HG03175 (cell line): ENCODE results near the gene ADAM22.
A peak's percentile ranks its signal among the peaks of the same experiment; 100 is the strongest.
"Not testable (repeated sequence)": the region's sequence is repeated elsewhere in the genome, so short reads cannot be mapped to it uniquely, and the experiment has no call there.

Experiments used
- ATAC-seq: cut with Tn5 transposase; IDR thresholded peaks from one replicate; pipeline ENCODE4 v1.9.1; 2021; ENCODE audit warnings: mild to moderate bottlenecking, moderate library complexity; ENCODE audit not compliant: unreplicated experiment

The ADAM22 gene

DNA sequence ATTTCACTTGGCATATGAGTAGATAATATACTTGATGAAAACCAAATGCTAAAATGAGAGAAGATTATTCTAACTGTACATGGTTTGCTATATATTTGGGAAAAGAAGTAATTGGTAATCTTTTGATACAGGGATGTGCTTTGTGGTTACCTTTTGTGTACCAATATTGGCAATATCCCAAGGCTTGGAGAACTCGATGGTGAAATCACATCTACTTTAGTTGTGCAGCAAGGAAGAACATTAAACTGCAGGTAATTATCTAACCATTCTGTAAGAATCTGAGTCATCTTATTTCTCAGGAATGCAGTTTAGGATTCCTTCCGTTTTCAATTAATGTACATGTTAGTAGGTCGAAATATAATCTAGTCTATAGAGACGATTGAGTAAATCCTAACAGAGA lies 221.7 kb downstream of the ADAM22 start:
- ATAC-seq, result no peak

DNA sequence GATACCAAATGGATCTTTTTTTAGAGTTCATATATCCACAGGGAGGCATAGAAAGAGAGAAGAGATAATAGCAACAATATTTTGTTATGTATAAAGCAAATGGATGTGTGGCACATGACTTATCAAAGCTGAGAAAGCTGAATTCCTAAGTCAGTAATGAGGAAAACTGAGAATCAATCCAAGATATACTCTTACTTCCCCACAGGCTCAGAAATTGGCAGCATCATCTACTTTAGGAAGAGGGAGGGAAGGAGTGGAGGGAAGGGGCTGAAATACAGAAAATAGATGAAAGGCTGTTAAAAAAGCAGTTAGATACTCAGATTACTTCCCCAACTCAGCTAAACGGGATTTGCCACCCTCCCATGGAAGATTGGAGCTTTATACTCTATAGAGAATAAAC lies 222.3 kb downstream of the ADAM22 start:
- ATAC-seq, result no peak

DNA sequence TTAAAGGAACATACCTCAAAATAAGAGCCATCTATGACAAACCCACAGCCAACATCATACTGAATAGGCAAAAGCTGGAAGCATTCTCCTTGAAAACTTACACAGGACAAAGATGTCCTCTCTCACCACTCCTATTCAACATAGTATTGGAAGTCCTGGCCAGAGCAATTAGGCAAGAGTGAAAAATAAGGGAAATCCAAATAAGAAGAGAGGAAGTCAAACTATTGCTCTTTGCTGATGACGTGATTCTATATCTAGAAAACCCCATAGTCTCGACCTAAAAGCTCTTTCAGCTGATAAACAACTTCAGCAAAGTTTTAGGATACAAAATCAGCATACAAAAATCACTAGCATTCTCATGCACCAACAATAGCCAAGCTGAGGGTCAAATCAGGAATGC lies 225.7 kb downstream of the ADAM22 start:
- not testable (repeated sequence) for ATAC-seq

DNA sequence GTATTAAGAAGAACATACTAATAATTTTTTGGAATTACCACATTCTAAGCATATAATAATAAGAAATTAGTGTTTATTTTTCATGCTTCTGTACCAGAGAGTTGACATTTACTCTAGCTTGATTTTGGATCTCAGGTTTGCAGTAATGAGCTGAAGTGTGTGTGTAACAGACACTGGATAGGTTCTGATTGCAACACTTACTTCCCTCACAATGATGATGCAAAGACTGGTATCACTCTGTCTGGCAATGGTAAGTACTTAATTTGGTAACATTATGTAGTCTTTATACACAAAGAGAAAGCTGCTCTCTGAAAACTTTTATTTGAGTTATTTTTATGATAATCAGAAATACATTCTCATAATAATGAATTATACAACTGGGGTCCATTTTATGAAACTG lies 231.6 kb downstream of the ADAM22 start:
- no peak for ATAC-seq

DNA sequence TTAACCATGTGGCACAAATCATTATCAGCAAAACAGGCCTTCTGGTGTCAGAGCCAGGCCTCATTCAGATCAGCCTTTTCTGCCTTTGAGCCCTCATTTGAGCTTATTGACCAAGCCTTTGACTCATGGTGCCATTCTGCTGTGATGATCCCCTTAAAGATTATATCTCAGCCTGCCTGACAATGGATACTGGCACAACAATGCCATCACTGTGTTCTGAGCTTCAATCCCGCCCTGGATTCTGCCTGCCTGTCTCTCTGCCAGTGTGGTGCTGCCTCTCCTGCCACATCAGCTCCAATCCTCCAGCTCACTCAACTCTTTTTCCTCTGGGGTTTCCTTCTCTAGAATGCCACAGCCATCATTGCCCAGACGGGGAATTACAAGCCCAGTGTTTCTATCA lies 233.2 kb downstream of the ADAM22 start:
- ATAC-seq, result no peak

DNA sequence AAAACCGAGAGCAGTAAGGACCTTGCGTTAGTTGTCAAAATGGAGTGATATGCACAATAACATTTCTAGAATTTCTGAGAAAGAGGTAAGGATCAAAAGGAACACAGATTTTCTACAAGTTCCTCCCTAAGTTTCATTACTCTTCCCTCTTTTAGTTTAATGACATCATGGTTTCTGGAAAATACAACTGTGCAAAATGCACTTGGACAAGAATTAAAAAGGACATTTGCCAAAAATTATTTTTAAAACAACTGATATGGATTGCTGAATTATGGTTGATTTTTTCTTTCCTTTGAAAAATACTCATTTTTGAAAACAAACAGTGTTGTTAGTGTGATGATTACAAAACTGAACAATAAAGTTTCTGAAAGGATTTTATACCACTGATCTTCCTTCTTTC lies 233.7 kb downstream of the ADAM22 start:
- no peak for ATAC-seq

DNA sequence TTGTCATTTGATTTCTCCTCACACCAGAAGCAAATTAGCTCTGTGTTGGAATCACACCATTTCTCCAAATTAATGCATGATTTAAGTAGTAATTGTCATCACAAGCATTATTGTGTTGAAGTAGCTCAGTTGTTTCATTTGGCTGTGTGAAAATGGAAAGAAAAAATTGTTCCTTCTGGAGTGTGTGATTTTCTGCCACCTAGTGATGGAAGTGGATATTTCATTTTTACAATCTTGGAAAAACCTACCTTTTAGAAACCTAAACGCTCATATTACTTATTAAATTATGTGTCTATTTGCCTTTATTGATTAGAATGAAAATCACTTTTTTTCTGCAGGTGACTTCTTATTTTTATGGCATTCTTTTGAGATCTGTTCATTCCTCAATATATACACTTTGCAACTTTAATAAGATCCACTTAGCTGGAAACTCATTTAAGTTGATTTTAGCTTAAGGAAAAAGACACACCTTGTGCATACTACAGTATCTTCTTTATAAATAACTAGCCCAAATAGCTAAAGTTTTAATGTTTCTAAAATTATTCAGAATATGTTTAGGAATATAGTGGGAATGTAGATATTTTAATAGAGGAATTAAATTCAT lies 235.8 kb downstream of the ADAM22 start:
- ATAC-seq, result no peak

DNA sequence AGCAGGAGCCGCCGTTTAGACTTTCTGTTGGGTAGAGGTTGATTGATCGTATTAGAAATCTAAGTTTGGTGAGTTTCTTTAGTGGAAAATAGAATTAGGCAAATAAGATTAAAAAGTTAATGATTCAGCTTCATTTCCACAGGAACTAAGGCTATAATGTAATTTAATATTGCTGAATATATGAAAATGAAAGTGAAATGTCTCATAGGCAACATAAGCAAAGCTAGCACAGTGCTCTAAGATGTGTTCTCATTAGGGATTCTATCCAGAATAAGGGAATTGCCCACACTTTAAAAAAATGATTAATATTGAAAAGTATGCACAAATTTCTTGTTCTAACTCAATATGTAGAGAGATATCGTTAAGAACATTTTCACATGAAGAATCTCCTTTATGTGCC lies 238.8 kb downstream of the ADAM22 start:
- no peak for ATAC-seq

DNA sequence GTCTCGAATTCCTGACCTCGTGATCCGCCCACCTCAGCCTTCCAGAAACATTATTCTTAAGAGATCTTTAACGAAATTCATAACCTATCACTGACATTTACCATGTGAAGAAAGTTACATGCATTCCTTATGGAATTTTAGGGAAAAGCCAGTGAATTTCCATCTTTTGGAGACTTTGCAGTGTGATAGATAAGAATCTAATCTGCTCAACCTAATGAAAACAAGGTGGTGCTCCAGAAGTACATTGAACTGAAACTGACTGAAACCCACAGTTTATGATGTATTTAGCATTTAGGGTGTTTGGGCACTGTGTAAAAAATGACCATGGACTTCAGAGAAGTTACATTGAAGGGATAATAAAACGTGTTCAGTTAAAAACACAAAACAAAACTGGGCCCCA lies 242.1 kb downstream of the ADAM22 start:
- no peak for ATAC-seq

DNA sequence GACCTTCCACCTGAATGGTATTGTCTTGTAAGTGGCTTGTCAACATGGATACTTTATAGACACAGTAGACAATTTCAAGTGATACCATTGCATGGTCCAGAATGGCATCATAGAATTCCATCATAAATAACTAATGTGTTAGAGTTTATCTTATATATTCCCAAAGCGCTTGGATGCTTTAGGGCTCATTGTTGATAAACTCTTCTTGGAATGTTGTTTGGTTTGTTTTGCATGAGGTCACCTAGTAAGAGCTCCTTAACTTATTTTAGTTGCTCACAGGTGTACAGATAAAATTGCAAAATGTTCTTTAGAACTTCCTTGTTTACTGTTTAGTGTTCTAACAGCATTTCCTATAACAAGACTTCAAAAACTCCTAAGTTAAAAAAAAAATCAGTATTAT lies 249.0 kb downstream of the ADAM22 start:
- no peak for ATAC-seq

DNA sequence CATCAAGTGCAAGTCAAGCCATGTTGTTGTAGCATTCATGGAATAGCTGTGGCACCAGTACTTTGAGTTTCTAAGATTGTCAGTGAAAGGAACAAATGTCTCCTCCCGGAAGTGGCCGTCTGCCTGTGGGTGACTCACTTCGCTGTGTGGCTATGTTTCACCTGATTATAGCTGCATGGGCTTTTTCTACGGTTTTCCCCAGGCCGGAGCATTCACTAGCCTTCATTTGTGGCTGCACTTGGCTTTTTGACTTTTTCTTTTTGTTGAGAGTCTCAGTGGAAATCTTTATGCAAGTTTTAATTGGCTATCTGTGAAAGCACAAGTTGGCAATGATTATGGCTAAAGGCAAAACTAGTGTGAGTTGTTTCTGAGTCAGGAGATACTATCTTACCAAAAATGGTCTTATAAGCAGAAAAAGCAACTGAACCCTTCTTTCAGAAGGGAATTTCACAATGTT lies 250.8 kb downstream of the ADAM22 start:
- ATAC-seq, result no peak

DNA sequence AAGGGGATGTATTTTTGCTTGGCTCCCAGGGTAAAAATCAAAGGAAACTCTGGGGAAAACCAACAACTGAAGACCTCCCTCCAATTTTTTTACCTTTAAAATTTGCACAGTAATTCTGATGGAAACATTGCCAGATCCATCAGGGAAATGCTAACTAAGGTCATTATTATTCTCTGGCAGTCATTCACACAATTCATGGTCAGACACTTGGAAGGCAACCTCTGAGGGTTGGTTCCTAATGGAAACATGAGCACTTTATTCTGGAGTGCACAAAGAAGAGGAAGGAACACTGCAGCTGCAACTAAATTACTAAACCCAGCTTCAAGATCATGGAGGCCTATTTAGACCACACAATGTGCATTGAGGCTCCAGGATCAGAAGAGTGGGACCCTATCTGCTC lies 251.6 kb downstream of the ADAM22 start:
- no peak for ATAC-seq

DNA sequence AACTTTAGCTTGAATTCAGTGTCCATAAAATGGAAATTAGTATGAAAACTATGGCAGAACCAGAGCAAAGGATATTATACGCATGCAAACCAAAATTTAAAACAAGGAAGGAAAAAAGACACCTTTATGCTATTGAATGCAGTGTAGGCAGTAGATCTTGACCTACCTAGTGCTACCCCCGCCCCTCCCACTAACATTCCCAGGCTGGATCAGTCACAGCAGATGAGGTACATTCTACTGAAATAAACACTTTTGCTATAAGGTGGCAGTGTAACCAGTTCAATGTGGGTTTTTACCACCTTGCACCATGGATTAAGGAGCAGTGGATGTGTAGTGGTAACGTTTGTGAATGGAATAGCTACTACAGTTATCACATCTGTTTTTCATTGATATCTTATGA lies 257.9 kb downstream of the ADAM22 start:
- ATAC-seq, result no peak

DNA sequence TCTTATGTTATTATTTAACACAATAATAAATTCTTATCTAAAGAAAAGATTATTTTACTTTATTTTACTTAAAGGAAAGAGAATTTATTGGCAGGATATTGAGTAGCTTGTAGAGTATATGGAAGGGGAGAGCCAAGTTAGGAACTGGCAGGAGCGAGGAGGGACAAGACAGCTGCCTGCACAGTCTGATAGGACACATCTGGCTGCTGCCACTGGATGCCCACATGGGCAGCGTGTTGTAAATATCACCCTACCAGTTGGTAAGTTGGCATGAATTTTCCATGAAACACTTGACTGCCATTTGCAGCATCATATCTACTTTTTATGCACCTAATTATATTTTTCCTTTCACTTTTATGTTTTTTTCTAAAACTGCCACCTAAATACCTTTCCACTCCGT lies 266.2 kb downstream of the ADAM22 start:
- ATAC-seq, result no peak

DNA sequence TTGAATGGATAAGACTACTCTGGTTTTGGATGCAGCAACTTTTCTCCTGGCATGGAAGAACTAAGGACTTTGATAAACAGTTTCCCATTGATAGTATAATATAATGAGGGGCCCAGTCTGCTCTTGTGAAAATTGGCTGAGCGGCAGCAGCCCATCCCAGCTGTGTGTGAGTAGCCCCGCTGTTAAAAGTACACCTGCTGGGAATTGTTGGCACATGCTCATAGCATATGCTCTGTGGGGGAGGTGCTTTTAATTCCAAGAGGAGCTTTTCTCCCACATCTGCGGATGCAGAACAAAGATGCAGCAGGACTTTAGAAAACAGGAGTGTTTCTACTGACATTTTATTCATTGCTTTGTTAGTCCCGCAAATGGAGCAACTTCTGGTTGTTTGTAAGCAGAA lies 266.7 kb downstream of the ADAM22 start:
- ATAC-seq, result no peak

DNA sequence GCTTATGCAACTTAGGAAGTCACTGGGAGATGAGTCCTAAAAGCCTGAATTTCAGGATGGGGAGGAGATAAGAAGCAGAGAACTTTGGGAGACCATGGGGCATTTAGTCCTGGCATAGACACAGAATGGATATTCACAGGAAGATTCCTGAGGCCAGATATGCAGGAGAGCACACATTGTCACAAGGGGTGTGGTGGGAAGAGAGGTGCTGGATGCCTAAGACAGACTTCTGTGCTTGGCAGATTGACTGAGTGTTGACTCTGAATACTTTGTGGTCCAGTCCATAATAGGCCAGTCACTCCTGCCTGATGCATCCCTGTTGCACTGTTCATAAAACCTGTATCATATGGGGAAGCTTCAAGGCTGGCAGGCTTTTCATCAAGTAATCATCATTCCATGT lies 267.3 kb downstream of the ADAM22 start:
- no peak for ATAC-seq

DNA sequence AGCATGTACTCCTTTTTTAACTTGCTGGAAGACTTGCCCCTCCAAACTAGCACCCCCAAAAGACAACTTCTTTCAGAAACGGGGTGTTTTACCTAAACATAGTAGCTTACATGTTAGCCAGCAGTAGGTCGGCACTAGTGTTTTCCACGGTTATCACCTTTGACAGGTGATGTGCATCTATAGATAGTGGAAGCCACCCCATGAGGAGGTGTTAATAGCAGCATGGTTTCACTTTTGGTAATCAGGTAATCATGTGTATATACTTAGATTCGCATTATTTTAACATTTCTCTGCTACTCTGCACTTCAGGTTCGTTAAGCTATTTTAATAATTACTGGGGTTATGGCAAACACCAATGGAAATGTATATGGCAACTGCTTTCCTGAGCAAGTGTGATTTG lies 268.2 kb downstream of the ADAM22 start:
- ATAC-seq, result peak; percentile 67

DNA sequence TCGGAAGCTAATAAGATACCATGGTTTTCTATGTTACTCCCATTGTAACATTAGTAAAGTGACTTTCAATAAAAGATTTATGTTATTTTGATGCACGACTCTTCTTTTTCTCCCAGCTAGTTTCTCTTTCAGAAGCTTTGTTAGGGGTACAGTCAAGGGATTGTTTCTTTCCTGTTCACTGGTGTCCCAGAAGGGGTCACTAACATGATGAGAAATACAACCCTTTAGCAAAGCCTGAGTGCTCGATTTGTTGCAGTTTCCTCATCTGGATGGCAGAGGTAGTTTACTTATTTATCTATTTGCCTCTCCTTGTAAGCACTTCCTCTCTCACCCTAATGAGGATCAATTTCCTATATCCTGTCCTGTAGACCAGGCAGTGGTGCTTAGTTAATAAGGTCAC lies 268.7 kb downstream of the ADAM22 start:
- peak; percentile 32 for ATAC-seq

DNA sequence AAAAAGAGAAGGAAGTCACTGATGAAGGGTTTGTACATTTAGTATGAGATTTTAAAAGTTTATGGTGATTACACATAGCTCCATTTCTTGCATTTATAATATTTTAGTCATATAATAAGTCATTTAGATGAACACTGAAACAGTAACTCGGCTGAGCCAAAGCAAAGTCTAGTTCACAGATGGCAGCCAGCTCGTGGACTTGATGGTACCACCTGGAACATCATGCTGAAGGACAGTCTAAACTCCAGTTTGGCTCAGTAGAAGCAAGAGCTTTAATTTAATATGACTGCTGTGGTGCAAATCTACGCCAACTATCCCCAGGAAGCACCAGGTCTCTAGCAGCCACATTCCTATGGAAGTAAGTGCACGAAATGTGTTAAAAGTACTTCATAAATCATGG lies 269.4 kb downstream of the ADAM22 start:
- ATAC-seq, result no peak

DNA sequence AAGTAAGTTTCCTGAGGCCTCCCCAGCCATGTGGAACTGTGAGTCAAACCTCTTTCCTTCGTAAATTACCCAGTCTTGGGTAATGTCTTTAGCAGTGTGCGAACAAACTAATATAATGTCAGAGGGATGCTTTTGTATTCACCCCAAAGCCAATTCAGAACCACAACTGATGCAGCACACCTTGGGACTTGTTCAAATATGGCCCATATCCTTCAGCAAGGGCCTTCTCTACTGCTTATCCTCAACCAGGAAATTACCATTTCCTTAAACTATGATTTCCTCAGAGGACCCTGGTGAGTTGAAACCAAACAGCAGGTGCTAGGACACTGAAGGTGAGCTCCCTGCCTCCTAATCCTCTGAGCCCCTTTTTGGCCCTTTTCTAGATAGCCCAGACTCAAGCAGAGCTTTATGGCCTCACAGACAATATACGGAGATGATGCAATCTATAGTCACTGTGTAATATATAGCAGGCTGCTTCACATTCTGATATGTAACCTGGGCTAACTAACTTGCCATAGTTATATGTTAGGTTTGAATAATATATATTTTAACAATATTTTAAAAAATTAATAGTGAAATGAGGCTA lies 270.6 kb downstream of the ADAM22 start:
- no peak for ATAC-seq

DNA sequence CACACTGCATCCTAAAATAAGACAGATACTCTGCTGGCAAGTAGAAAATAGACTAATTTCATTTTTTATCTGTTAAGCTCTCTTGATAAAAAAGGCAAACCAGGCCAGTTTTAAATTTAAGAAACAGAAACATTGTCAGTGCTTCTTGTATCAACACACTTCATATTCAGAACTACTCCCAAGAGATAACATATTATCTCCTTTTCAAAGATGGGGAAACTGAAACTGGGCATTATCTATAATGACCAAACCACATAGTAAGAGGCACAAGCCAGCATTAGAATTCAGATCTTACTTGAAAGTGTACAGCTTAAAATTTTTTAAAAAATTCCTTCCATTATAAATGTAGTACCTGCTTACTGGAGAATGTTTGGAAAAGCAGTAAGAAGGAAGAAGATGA lies 271.1 kb downstream of the ADAM22 start:
- no peak for ATAC-seq

DNA sequence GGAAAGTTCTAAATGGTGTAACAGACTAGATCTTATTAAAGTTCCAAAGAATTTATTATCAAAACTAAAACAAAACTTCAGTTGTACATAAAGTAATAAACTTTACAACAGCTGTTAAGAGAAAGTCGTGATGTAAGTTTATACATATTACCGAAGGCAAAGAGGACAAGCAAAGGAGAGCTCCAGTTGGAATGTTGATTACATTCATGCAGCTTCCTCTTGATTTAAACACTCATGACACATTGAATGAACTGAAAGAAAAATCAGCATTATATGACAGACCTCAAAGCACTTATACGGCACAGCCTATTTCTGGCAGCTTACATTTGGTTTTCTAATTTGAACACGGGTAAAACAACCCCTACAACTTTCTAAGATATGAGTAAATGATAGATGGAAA lies 272.2 kb downstream of the ADAM22 start:
- ATAC-seq, result no peak

DNA sequence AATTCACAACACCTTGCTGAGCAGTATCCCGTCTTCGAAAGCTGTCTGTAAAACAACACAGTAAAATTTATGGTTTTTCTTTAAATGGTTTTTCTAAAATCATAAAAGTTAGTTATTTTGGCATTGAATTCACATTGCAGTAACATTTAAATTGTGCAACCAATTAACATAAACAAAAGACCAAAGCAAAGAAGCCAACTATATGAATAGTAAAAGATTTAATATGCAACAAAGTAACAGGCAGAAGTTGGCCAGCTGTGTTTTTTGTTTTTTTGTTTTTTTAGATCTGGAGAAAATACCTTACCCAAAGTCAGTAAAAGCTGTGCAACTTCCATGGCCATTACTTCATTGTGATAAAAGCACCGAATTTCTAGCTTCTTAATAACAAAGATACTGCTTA lies 274.5 kb downstream of the ADAM22 start:
- no peak for ATAC-seq
